RWPE2 (cell line): ENCODE data around the gene SLC38A8.
A peak's percentile ranks its signal among the peaks of the same experiment; 100 is the strongest.

ENCODE experiments used
- ATAC-seq: fragments of 200-7000 bp; cut with Tn5 transposase; 3 replicates; pipeline ENCODE4 v1.9.1; 2021; ENCODE audit warnings: low read depth
- DNase-seq: peaks from one replicate; pipeline ENCODE4 v3.0.0-alpha.2; 2020; ENCODE audit warnings: low spot score
- H3K27ac ChIP-seq: fragments of 450-650 bp; 2 replicates; pipeline ENCODE4 v1.5.1; 2017; ENCODE audit warnings: mild to moderate bottlenecking; ENCODE audit not compliant: poor library complexity, severe bottlenecking
- H3K27me3 ChIP-seq: fragments of 250-450 bp; sonication (Bioruptor Pico); 2 replicates; pipeline ENCODE4 v1.5.1; 2021; ENCODE audit warnings: mild to moderate bottlenecking, moderate library complexity; ENCODE audit not compliant: insufficient read depth, poor library complexity, severe bottlenecking
- H3K36me3 ChIP-seq: fragments of 250-450 bp; sonication (Bioruptor Pico); 2 replicates; pipeline ENCODE4 v1.5.1; 2020; ENCODE audit warnings: low read depth, mild to moderate bottlenecking, moderate library complexity
- H3K4me1 ChIP-seq: fragments of 250-450 bp; sonication (Bioruptor Pico); 2 replicates; pipeline ENCODE4 v1.5.1; 2021; ENCODE audit warnings: mild to moderate bottlenecking, moderate library complexity; ENCODE audit not compliant: insufficient read depth, poor library complexity, severe bottlenecking
- H3K4me3 ChIP-seq: fragments of 250-450 bp; sonication (Bioruptor Pico); 2 replicates; pipeline ENCODE4 v1.5.1; 2021; ENCODE audit warnings: mild to moderate bottlenecking, moderate library complexity; ENCODE audit not compliant: severe bottlenecking
- H3K9me3 ChIP-seq: fragments of 250-450 bp; sonication (Bioruptor Pico); 2 replicates; pipeline ENCODE4 v1.5.1; 2021; ENCODE audit warnings: mild to moderate bottlenecking, moderate library complexity; ENCODE audit not compliant: severe bottlenecking
- TF ChIP-seq, protein P1 (sequence below): fragments of 450-650 bp; IDR thresholded peaks from one replicate; pipeline ENCODE4 v1.5.1; 2017; ENCODE audit warnings: mild to moderate bottlenecking, moderate library complexity; ENCODE audit not compliant: poor library complexity, severe bottlenecking

SLC38A8 gene

DNA sequence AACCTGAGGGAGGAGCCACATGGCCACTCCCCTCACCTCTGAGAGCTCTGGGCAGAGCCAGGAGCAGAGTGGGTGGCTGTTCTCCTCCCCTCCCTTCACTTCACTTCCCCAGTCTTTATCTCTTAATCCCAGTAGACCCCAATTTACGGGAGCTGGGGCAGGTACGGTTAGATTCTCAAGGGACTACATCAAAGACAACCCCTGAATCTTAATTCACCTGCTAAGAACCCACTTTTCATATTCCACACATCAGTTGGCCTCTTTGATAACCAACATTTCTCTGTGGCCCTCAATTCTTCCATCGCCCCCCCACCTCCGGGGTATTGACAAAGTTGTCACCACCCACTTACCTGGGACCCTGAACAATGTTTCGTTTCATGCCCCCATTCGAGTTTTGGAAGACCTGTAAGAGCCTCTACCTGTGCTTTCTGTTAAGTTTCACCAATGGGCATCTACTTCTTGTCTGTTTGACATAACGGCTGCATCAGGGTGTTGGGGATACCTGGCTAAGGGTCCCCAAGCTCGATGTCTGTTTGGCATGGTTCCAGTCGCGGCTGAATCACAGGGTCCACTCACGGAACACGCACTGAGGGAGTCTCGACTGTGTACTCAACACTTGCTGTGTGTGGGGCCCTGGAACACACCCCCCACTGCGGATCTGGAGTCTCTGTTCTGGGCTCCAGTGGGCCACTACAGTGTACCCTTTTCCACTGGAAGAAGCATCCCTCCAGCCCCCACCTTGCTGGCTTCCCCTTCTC lies 27.8 kb downstream of the SLC38A8 start:
- Histone ChIP-seq H3K4me3 (no peak overlapping the region), H3K27me3 (no peaks in the 10 kb centered on the region), H3K9me3 (no peaks in the 10 kb centered on the region), H3K4me1 (no peaks in the 10 kb centered on the region), H3K36me3 (no peaks in the 10 kb centered on the region), H3K27ac (no peak overlapping the region)
- ATAC-seq: no peak
- TF ChIP-seq, protein P1, sequence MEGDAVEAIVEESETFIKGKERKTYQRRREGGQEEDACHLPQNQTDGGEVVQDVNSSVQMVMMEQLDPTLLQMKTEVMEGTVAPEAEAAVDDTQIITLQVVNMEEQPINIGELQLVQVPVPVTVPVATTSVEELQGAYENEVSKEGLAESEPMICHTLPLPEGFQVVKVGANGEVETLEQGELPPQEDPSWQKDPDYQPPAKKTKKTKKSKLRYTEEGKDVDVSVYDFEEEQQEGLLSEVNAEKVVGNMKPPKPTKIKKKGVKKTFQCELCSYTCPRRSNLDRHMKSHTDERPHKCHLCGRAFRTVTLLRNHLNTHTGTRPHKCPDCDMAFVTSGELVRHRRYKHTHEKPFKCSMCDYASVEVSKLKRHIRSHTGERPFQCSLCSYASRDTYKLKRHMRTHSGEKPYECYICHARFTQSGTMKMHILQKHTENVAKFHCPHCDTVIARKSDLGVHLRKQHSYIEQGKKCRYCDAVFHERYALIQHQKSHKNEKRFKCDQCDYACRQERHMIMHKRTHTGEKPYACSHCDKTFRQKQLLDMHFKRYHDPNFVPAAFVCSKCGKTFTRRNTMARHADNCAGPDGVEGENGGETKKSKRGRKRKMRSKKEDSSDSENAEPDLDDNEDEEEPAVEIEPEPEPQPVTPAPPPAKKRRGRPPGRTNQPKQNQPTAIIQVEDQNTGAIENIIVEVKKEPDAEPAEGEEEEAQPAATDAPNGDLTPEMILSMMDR: no peak
- DNase-seq: no peak

DNA sequence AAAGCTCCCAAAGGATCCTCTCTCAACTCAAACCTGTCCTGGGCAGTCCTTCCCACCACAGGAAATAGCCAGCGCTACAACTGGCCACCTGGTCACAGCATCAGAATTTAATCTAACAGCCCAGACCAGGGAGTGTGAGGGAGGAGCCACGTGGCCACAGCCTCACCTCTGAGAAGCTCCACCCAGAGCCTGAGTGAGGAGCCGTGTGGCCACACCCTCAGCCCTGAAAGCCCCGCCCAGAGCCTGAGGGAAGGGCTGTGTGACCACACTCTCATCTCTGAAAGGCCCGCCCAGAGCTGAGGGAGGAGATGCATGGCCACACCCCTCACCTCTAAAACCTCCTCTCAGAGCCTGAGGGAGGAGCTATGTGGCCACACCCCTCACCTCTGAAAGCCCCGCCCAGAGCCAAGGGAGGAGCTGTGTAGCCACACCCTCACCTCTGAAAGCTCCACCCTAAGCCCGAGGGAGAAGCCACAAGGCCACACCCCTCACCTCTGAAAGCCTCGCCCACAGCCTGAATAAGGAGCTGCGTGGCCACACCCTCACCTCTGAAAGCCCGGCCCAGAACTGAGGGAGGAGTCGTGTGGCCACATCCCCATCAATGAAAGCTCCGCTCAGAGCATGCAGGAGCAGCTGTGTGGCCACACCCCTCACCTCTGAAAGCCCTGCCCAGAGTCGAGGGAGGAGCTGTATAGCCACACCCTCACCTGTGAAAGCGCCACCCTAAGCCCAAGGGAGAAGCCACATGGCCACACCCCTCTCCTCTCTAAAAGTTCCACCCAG lies 28.6 kb downstream of the SLC38A8 start:
- peak; percentile 99 for DNase-seq
- TF ChIP-seq, protein P1: no peak

DNA sequence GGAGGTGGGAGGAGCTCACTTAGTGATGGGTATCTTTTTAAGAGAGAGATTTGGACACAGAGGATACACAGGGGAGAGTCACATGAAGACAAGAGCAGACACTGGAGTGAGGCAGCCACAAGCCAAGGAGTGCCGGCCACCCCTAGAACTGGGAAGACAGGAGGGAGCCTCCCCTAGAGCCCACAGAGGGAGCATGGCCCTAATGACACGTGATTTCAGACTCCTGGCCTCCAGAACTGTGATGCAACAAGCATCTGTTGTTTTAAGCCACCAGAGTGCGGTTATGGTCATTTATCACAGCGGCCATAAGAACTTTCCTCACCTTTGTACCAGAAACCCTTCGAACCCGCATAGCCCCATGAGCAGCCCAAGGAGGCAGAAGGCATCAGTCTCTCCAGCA lies 33.3 kb downstream of the SLC38A8 start:
- H3K9me3 ChIP-seq: no peaks in the 10 kb centered on the region
- DNase-seq: no peak
- ATAC-seq: no peak
- no peaks in the 10 kb centered on the region for H3K4me1 ChIP-seq
- no peak overlapping the region for H3K4me3 ChIP-seq
- H3K27me3 ChIP-seq: no peaks in the 10 kb centered on the region
- TF ChIP-seq, protein P1: no peak
- H3K27ac ChIP-seq: no peak overlapping the region
- H3K36me3 ChIP-seq: no peaks in the 10 kb centered on the region

More for the DNA sequence above, 28.6 kb downstream of the SLC38A8 start:
- H3K27ac ChIP-seq: no peak overlapping the region
- no peaks in the 10 kb centered on the region for H3K27me3 ChIP-seq
- peak; percentile 91 for ATAC-seq
- no peaks in the 10 kb centered on the region for H3K36me3 ChIP-seq
- no peak overlapping the region for H3K4me3 ChIP-seq
- H3K9me3 ChIP-seq: no peaks in the 10 kb centered on the region
- no peaks in the 10 kb centered on the region for H3K4me1 ChIP-seq

DNA sequence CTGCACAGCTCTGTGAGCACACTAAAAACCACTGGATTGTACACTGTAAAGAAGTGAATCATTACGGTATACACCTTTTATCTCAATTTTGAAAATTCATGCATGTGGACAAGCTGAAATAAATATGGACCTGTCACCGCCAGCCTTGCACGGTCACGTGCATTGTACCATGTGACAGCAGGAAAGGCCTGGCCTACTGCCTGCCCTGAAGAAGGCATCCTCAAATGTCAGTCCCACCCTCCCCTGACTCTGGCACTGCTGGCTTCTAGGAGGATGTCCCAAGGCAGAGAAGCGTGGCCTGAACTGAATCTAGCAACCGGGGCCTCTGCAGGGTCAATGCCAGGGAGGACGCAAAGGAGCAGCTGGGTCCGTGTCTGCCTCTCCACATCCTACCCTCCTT lies 34.6 kb downstream of the SLC38A8 start:
- ATAC-seq (no peak), DNase-seq (no peak)
- TF ChIP-seq, protein P1: no peak
- Histone ChIP-seq H3K27ac (no peak overlapping the region), H3K4me3 (no peak overlapping the region), H3K36me3 (no peaks in the 10 kb centered on the region), H3K4me1 (no peaks in the 10 kb centered on the region), H3K9me3 (no peaks in the 10 kb centered on the region), H3K27me3 (no peaks in the 10 kb centered on the region)
